ENCODE measurements around the gene GNB1L.

DNA sequence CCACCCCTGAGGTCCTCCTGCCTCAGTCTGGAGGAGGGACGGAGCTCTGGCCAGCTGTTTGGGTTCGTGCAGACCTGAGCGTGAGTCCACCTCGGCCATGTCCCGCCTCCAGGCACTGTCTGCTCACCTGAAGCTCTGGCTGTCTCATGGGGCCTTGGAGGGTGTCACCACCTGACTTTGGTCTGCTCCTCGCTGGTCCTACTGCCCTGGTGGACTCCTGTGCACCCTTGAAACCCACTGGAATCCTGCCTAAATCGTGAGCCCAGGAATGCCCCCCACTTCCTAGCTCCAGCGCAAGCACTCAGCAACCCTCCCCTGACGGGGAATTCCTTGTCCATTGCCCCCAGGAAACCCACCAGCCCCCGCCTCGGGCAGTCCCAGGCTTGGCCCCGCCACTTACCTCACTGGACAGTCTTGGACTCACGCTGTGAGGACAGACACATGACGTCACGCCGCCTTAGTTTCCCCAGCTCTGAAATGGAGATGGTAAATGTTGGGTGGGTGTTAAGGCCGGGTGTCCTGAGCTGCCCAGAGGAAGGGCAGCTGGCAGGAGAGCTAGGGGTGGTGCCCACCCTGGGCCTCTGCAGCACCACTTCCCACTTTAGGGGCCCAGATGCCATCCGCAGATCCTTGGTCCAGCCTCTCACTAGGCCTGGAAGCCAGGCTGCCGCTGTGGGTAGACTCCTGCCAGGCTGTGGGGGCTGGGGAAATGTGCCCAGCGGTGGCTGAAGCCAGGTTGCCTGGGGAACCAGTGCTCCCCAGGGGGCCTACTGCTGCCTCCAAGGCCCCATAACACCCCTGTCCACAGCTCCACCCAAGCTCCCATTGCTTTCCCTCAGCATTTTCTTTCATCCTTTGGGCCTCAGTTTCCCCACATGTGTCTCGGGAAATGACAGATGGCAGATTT, 112.3 kb downstream of the GNB1L start:
- TF ChIP-seq, protein P1, sequence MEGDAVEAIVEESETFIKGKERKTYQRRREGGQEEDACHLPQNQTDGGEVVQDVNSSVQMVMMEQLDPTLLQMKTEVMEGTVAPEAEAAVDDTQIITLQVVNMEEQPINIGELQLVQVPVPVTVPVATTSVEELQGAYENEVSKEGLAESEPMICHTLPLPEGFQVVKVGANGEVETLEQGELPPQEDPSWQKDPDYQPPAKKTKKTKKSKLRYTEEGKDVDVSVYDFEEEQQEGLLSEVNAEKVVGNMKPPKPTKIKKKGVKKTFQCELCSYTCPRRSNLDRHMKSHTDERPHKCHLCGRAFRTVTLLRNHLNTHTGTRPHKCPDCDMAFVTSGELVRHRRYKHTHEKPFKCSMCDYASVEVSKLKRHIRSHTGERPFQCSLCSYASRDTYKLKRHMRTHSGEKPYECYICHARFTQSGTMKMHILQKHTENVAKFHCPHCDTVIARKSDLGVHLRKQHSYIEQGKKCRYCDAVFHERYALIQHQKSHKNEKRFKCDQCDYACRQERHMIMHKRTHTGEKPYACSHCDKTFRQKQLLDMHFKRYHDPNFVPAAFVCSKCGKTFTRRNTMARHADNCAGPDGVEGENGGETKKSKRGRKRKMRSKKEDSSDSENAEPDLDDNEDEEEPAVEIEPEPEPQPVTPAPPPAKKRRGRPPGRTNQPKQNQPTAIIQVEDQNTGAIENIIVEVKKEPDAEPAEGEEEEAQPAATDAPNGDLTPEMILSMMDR (IDR thresholded peaks at IDR 0.05) = no peak
- TF ChIP-seq EZH2 (IDR thresholded peaks at IDR 0.05) = no peak

All from neural progenitor cell (in vitro differentiated cells).